Globus pallidus (tissue), 1 donor: ENCODE data around the gene WDR62.
"Not testable (repeated sequence)": the region's sequence is repeated elsewhere in the genome, so short reads cannot be mapped to it uniquely, and the experiment has no call there.

Source experiments
- DNase-seq: peaks from one replicate; pipeline ENCODE4 v3.0.0-alpha.2; 2015; ENCODE audit warnings: low spot score

The WDR62 gene

DNA sequence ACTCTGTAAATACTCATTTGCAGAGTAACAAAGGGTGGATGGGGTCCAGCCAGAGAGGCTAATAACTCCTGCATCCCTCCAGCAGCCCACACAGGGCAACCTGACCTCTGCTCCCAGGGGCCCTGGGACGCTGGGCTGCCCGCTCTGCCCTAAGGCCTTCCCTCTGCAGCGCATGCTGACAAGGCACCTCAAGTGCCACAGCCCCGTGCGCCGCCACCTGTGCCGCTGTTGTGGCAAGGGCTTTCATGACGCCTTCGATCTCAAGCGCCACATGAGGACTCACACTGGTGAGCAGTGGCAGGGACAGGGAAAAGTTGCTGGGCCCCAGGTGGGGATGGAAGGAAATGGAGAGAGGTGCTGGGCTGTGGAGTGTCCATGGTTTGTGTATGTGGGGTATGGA, 58.0 kb downstream of the WDR62 start:
- DNase-seq = no peak

DNA sequence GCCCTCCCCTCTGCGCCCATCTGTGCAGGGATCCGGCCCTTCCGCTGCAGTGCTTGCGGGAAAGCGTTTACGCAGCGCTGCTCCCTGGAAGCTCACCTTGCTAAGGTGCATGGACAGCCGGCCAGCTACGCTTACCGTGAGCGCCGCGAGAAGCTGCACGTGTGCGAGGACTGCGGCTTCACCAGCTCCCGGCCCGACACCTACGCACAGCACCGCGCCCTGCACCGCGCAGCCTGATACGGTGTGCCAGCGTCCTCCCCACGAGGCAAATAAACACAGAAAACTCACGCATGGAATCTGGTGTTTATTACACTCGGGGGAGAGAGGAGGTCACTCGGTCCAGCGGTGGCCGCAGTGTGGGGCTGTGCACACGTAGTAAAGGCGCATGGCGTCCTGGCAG, 58.7 kb downstream of the WDR62 start:
- no peak for DNase-seq

DNA sequence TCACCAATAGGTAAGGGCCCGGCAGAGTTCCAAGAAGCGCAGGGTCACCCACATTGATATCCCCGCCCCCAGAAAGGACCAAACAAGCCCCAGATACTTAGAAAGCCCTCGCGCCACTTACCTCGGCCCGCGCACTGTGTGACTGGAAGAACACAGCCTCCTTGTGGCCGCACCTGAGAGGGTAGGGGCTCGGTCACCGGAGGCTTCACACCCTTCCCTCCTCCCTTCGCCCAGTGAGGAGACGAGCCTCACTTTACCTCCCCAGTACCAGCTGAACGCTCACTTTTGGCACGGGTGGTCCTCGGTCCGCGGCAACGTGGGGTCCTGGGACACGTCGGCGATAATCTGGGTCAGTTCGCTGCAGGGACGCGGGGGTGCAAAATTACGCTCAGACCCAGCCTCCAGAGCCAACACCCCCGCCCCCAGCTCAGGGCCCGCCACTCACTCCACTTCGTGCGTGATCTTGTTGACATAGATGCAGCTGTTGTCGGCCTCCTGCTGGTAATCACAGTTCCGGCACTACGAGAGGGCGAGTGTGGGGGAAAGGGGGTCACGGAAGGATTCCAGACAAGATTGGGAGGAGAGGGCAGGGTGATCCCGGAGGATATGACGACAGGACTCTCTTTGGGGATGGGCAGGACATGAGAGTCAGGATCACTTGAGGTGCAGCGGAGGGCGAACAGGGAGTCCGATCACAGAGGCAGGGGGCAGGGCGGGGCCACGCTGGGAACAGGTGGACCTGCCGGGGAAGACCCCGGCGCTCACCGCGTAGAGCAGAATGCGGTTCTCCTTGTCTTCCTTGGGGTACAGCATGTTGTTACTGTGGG, 59.4 kb downstream of the WDR62 start:
- peak; percentile 40 for DNase-seq

DNA sequence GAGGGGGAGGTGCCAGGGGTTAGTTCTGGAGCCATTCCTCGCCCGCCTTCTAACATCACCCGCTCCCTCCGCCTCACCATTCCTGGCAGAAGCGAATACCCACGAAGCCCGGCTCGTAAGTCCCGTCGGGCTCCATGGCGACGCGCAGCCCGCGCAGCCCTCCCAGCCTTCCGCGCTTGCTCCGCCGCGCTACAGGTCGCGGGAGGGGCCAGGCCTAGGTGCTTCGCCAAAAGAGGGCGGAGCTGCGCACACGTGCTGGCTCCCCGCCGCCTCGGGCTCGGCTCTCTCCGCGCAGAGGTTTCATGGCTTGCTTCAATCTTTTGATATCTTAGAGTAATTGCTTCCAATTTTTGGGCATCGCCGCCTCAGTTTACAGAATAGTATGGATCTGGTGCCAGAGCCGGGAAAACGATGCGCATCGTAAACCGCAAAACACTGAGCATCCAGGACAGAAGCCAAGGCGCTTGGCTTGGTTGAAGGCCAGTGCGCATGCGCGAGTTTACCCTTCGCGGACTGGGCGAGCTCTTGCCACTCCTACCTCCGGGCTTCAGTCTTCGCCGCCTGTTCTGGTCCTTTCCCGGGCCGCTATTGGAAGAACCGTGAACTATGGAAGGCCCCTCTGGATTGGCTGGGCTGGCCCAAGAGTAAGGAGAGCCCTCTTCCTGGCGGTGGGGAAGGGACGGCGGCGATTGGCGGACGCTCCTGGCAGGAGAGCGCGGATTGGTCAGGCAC, 60.2 kb downstream of the WDR62 start, which contains the start of gene POLR2I:
Gene POLR2I, minus strand, starts transcription at position 155 of the 732 bp plus-strand sequence. Its CDS starts 19 bp downstream, at position 136.
- peak; percentile 100 for DNase-seq

DNA sequence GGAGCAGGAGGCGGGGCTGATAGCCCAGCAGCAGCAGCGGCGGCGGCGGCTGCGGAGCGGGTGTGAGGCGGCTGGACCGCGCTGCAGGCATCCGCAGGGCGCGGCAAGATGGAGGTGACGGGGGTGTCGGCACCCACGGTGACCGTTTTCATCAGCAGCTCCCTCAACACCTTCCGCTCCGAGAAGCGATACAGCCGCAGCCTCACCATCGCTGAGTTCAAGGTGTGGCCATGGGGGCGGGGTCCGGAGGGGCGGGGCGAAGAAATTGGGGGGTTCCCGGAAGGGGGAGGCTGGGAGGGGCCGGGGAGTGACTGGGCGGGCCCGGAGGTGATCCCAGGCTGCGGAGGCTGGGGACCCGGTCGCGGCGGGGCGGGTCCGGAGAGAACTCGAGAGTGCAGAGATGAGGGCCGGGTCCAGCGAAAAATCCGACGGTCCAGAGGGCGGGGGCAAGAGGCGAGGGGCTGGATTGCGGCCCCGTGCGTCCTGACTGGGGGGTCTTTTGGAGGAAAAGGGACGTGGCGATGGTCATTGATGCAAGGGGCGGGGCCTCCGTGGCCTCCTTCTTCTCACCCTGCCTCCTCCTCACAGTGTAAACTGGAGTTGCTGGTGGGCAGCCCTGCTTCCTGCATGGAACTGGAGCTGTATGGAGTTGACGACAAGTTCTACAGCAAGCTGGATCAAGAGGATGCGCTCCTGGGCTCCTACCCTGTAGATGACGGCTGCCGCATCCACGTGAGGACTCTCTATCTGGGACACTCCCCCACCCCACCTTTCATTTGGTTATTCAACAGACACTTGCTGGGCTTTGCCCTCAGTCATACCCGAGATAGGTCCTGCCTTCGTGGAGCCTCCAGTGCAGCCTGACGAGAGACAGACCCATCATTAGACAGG, 61.0 kb downstream of the WDR62 start, which contains the start of gene TBCB:
Gene TBCB, plus strand, starts transcription at position 16 of the 891 bp plus-strand sequence. Its CDS starts 93 bp downstream, at position 109.
- DNase-seq = no peak

DNA sequence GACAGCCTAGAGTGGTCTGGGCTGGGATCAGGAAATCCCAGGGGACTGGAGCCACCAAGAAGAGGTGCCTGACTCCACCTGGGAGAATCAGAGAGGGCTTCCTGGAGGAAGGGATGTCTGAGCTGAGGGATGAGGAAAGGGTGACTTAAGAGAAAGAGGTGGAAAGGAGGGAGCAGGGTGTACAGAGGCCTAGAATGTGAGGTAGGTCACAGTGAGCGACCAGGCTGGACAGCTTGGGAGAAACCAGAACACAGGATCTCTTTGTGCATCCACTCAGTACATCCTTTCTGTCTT, 61.6 kb downstream of the WDR62 start:
- DNase-seq = no peak

DNA sequence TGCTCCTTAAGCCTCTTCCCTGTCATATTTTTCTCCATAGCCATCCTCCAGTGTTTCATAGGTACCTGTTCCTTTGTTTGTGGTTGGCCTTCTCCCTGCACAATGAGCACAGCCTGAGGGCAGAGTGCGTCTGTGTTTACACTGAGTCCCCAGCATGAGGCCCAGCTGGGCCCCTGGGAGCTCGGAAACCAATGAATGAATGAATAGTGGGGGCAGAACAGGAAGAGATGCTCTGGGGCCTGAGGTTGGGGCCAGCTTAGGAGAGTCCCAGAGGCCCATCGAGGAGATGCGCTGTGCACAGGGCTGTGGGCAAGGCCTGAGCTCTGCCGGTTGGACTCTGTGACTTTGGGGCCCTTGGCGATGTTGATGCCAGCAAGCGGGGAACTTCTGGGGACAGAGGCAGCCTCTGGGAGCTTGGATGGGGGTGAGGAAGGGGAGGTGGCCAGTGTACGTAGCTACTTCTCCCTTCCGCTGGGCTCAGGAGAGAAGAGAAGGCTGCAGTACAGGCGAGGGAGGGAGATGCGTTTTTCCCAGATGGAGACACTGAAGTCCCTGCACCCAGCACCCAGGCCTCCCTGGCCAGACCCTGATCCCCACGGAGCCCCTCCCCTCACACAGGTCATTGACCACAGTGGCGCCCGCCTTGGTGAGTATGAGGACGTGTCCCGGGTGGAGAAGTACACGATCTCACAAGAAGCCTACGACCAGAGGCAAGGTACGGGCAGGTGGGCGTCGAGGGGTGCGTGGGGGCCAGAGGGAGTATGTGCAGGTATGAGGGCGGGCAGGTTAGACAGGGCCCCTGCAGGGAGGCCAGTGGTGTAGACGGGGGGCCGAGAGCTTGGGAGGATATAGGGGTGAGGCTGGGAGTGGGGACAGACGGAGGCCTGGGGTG, 65.6 kb downstream of the WDR62 start:
- no peak for DNase-seq

DNA sequence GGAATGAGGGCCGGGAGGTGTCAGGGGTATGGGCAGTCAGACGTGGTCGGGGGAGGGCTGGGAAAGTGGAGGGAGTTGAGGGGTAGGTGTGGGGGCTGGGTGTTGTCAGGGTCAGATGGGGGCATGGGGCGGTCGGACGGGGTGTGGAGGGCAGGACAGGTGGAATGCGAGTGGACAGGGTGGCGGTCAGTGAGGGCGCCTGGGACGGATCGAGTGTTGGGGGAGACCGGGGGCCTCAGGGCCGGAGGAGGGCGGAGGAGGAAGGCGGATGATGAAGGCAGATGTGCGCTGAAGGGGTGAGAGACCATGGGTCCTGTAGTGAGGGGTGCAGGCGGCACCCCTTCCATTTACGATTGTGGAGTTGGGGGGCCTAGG, 66.3 kb downstream of the WDR62 start:
- DNase-seq = no peak

DNA sequence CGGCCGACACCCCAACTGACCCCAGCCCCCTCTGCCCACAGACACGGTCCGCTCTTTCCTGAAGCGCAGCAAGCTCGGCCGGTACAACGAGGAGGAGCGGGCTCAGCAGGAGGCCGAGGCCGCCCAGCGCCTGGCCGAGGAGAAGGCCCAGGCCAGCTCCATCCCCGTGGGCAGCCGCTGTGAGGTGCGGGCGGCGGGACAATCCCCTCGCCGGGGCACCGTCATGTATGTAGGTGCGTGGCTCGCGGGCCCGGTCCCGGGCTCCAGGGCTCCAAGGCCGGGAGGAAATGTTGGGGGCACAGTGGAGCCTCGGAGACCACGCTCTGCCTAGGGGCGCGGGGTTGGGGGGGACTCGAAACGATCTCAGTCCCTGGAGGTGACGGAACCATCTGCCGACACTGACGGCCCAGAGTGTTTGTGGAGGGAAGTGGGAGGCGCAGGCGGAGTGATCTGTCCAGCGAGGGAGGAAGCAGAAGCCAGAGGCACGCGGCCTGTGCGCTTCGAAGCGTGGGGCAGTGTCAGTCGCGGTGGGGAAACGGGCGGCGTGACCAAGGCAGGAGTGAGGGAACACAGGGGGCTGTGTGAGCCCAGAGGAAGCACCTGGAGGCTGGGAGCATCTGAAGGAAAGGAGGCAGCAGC, 66.9 kb downstream of the WDR62 start:
- DNase-seq = no peak

DNA sequence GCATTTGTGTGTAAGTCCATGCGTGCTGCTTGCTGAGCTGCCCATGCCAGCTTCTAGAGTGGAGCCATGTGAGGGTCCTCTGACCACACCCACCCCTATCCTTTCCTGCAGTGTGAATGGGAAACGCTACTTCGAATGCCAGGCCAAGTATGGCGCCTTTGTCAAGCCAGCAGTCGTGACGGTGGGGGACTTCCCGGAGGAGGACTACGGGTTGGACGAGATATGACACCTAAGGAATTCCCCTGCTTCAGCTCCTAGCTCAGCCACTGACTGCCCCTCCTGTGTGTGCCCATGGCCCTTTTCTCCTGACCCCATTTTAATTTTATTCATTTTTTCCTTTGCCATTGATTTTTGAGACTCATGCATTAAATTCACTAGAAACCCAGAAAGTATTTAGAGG, 70.9 kb downstream of the WDR62 start:
- DNase-seq = no peak

DNA sequence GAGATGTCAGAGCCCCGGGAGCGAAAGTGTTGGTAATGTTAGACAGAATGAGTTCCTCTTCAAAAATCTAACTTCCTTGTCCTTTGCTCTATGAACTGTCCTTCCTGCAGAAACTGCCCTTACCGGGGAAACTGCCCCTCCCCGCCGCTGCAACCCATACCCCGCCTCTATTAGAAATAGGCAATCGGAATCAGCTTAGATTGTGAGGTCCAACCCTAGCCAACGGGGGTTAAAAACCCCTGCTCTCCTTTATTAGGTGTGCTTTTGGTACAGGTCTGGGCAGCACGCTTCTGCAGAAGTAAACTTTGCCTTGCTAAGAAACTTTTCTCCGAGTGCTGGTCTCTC, 73.7 kb downstream of the WDR62 start:
- DNase-seq = no peak

DNA sequence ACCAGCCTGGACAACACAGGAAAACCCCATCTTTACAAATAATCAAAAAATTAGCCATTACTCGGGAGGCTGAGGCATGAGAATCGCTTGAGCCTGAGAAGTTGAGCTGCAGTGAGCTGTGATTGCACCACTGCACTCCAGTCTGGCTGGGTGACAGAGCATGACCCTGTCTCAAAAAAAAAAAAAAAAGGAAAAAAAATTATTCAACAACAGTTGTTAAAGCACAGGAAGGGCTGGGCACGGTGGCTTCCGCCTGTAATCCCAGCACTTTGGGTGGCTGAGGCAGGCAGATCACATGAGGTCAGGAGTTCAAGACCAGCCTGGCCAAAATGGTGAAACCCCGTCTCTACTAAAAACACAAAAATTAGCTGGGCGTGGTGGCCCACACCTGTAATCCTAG, 76.5 kb downstream of the WDR62 start:
- DNase-seq = not testable (repeated sequence)

DNA sequence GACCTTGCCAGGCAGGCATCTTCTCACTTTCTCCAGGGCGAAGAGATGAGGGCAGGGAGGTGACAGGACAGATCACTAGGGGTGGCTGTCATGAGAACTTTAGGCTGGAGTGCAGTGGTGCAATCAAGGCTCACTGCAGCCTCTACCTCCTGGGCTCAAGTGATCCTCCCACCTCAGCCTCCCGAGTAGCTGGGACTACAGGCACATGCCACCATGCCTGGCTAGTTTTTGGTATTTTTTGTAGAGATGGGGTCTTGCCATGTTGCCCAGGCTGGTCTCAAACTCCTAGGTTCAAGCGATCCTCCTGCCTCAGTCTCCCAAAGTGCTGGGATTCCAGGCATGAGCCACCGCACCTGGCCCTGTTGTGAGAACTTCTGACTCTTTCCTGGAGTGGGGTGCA, 80.2 kb downstream of the WDR62 start:
- DNase-seq = not testable (repeated sequence)

DNA sequence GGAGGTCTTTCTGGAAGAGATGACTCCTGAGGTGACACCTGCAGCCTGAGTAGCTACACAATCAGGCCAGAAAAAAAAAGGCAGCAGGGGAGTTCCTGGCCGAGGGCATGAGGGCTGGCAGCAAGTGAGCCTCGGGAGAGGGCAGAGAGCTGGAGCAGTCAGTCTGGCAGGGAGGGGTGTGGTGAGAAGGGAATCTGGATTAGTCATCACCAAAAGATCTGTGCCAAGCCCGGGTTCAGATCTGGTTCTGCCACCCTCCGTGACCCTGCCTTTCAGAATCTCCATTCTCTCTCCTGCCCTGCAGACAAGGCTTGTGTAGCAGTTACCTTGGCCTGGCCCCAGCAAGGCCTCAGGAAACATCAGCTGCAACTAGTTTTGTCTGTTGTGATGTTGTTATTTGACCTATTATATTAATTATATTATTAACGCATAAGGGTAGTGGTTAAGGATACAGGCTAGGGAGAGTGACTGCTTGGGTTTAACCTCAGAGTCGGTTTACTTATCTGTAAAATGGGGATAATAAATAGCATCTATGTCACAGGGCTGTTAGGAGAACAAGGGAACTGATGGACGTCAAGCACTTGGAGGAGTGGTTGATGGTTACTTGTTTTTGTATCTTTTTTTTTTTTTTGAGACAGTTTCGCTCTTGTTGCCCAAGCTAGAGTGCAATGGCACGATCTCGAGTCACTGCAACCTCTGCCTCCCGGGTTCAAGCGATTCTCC, 82.4 kb downstream of the WDR62 start:
- no peak for DNase-seq

DNA sequence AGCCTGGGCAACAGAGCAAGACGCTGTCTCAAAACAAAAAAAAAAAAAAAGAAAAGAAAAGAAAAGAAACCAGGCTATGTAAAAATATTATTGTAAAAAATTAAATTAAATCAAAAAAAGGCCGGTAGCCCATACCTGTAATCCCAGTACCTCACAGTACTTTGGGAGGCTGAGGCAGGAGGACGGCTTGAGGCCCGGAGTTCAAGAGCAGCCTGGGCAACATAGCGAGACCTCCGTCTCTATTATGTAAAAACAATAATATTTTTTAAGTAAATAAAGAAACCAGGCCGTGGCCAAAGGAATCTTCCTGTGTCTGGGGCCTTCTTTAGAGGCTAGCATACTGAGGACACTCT, 84.4 kb downstream of the WDR62 start:
- no peak for DNase-seq

DNA sequence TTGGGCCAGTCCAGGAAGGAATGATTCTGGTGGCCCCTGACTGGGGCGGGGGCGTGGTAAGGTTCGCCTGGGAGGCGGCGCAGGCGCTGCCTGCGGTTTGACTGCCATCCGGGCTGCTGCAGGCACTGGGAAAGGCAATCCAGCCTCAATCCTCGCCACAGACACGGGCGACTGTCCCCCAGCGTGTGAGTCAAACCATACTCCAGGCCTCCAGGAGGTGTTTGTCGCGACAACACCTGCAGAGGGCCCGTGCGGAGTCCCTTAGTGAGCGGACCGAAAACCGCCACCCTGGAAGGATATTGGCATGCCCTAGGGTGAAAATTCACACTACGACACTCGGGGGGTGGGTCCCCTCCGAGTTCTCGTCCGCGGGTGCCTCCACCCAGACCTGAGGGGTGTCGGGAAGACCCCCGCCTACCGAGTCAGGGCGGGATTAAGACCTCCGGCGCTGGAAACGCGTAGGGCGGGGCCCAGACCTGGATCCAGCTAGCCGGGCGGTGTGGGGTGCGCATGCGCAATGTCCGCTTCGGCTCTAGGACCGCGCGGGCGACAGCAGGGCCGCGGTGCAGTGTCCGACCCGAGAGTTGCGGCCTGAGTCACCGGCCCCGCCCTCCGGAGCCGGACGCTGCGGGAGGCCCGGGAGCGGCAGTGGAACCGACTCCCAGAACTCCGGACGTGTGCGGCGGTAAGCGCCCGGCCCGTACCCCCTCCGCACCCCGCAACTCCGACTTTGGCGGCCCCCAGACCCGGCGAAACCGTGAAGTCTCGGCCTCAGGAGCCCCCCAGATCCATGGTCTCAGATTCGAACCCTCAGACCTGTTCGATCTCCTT, 85.0 kb downstream of the WDR62 start, which contains the start of gene CAPNS1:
Gene CAPNS1, plus strand, starts transcription at position 594 of the 831 bp plus-strand sequence. CDS start 946 bp downstream, outside the sequence.
- peak; percentile 95 for DNase-seq

DNA sequence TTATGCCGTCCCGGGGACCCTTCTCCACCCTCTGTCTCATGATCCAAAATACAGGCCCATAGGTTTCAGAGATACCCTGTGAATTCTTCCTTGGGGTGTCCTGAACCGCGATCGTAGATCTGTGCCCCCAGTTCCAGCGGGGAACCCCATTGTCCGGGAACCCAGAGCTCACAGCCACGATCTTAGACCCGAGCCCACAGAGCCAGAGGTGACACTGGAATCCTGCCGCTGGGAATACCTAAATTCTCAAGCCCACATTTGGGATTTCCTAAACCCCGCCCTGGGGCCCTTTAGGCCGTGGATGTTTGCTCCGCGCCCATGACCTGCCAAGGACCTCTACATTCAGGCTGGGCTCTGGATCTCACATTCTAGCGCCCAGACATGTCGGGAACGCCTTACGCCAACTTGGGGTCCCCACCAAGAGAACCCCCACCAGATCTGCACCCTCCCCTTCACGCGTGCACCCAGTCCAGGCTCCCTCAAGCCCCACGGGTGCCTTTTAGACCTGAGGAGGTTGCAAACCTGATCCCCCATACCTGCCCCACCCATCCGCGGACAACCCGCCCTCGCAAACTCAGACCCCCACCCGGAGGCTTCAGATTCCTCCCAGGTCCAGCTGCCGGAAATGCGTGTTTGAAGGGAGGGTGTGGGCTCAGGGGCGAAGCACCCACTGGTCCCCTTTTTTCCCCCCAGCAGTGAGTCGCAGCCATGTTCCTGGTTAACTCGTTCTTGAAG, 85.8 kb downstream of the WDR62 start:
- DNase-seq = peak; percentile 19

DNA sequence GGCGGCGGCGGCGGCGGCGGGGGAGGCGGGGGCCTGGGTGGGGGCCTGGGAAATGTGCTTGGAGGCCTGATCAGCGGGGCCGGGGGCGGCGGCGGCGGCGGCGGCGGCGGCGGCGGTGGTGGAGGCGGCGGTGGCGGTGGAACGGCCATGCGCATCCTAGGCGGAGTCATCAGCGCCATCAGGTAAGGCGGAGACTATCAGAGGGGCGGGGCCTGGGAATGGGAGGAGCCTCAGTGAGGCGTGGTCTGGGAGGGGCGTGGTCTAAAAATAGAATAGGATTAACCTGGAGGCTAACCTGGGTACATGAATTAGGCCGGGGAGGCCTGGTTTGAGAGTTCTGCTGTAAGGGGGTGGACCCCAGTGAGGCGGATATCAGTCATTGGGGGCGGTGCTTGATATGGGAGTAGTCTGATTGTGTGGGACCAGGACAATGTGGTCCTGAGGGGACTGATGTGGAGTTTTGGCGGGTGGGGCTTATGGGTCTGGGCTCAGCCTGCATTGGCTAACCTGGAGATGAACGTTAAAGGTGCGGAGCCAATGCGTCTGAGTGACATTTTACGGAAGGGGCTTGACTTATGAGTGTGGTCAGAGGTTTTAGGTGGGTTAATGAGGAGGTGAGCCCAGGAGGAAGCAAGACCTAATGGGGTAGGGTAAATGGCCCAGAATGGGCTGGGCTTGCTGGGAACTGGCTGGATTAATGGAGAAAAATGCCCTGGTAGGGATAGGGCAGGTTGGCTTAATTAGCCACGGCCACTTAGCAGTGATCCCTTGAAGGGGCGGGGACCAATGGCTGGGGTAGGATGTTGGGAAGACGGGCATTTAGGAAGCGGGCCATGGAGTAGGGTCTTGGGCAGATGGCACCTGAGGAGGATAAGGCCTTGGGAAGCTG, 86.6 kb downstream of the WDR62 start:
- DNase-seq = peak; percentile 57
